ACC112 (cell line): ENCODE results near the gene ADRM1.

Source experiments
- H2AFZ ChIP-seq: fragments of 200-600 bp; sonication (generic); one replicate; pipeline ENCODE4 v1.6.0; 2017; ENCODE audit warnings: antibody characterized with exemption, low read length; ENCODE audit not compliant: unreplicated experiment
- H3K27ac ChIP-seq: fragments of 200-600 bp; sonication (generic); 2 replicates; pipeline ENCODE4 v1.5.1; 2014; ENCODE audit warnings: low read depth, mild to moderate bottlenecking, antibody characterized with exemption, low read length, moderate library complexity
- H3K27me3 ChIP-seq: fragments of 200-600 bp; sonication (generic); 2 replicates; pipeline ENCODE4 v1.6.1; 2014; ENCODE audit warnings: mild to moderate bottlenecking, antibody characterized with exemption, low read length, moderate library complexity, mixed read lengths; ENCODE audit not compliant: insufficient read depth
- H3K36me3 ChIP-seq: fragments of 200-600 bp; sonication (generic); 2 replicates; pipeline ENCODE4 v1.6.1; 2016; ENCODE audit warnings: mild to moderate bottlenecking, antibody characterized with exemption, low read length, moderate library complexity, mixed read lengths; ENCODE audit not compliant: insufficient read depth
- H3K4me1 ChIP-seq: fragments of 200-600 bp; sonication (generic); one replicate; pipeline ENCODE4 v1.6.1; 2016; ENCODE audit warnings: low read length, mixed read lengths; ENCODE audit not compliant: insufficient read depth, unreplicated experiment, control insufficient read depth
- H3K4me3 ChIP-seq: fragments of 200-600 bp; sonication (generic); 2 replicates; pipeline ENCODE4 v1.5.1; 2014; ENCODE audit warnings: mild to moderate bottlenecking, low read depth, low read length
- H3K79me2 ChIP-seq: fragments of 200-600 bp; sonication (generic); one replicate; pipeline ENCODE4 v1.6.0; 2016; ENCODE audit warnings: low read length; ENCODE audit not compliant: control insufficient read depth, unreplicated experiment, insufficient read depth

Gene ADRM1

GRCh38 chr20:62332989-62333819 is 30.4 kb downstream of the ADRM1 start:
- no peaks in the 10 kb centered on the region for H3K4me1 ChIP-seq
- no peaks in the 10 kb centered on the region for H3K27me3 ChIP-seq
- no peaks in the 10 kb centered on the region for H3K36me3 ChIP-seq
- no peaks in the 10 kb centered on the region for H3K79me2 ChIP-seq
- H3K27ac ChIP-seq, result no peak overlapping the region
- no peak overlapping the region for H2AFZ ChIP-seq
- no peak overlapping the region for H3K4me3 ChIP-seq

- Histone ChIP-seq H2AFZ (no peak overlapping the region), H3K4me1 (no peaks in the 10 kb centered on the region), H3K79me2 (no peaks in the 10 kb centered on the region), H3K27me3 (no peaks in the 10 kb centered on the region), H3K27ac (no peak overlapping the region), H3K36me3 (no peaks in the 10 kb centered on the region), H3K4me3 (no peak overlapping the region)
Measured at GRCh38 chr20:62333820-62334595, 31.2 kb downstream of the ADRM1 start.

- Histone ChIP-seq H3K36me3 (0 out of 2 replicates have a peak, but pooled peaks cover 3% of the 10 kb centered on the region), H3K27me3 (no peaks in the 10 kb centered on the region), H3K79me2 (no peaks in the 10 kb centered on the region), H2AFZ (no peak overlapping the region), H3K4me3 (no peak overlapping the region), H3K27ac (no peak overlapping the region), H3K4me1 (no peaks in the 10 kb centered on the region)
Measured at GRCh38 chr20:62334881-62335280, 32.1 kb downstream of the ADRM1 start.

- Histone ChIP-seq H3K36me3 (peaks cover 3% of the 10 kb centered on the region; the same call in 1 of the 2 replicates), H3K4me1 (no peaks in the 10 kb centered on the region), H3K4me3 (no peak overlapping the region), H3K79me2 (no peaks in the 10 kb centered on the region), H2AFZ (no peak overlapping the region), H3K27me3 (no peaks in the 10 kb centered on the region), H3K27ac (no peak overlapping the region)
Measured at GRCh38 chr20:62335532-62335931, 32.7 kb downstream of the ADRM1 start.

- Histone ChIP-seq H3K4me1 (no peaks in the 10 kb centered on the region), H3K27me3 (no peaks in the 10 kb centered on the region), H3K79me2 (no peaks in the 10 kb centered on the region), H3K27ac (no peak overlapping the region), H2AFZ (no peak overlapping the region), H3K4me3 (no peak overlapping the region), H3K36me3 (peaks cover 7% of the 10 kb centered on the region)
Measured at GRCh38 chr20:62336329-62336728, 33.5 kb downstream of the ADRM1 start.

- Histone ChIP-seq H3K4me3 (no peak overlapping the region), H2AFZ (no peak overlapping the region), H3K79me2 (no peaks in the 10 kb centered on the region), H3K4me1 (no peaks in the 10 kb centered on the region), H3K27ac (no peak overlapping the region), H3K36me3 (peaks cover 9% of the 10 kb centered on the region), H3K27me3 (no peaks in the 10 kb centered on the region)
Measured at GRCh38 chr20:62336775-62337557, 34.2 kb downstream of the ADRM1 start.

GRCh38 chr20:62337558-62338293 is 34.9 kb downstream of the ADRM1 start:
- H3K4me3 ChIP-seq, result no peak overlapping the region
- H3K79me2 ChIP-seq, result no peaks in the 10 kb centered on the region
- H3K4me1 ChIP-seq, result no peaks in the 10 kb centered on the region
- peaks cover 9% of the 10 kb centered on the region for H3K36me3 ChIP-seq
- no peak overlapping the region for H2AFZ ChIP-seq
- H3K27ac ChIP-seq, result no peak overlapping the region
- H3K27me3 ChIP-seq, result no peaks in the 10 kb centered on the region

- no peak overlapping the region for H2AFZ ChIP-seq
- peaks cover 9% of the 10 kb centered on the region for H3K36me3 ChIP-seq
- no peaks in the 10 kb centered on the region for H3K79me2 ChIP-seq
- no peak overlapping the region for H3K27ac ChIP-seq
- H3K4me1 ChIP-seq, result no peaks in the 10 kb centered on the region
- H3K4me3 ChIP-seq, result no peak overlapping the region
- no peaks in the 10 kb centered on the region for H3K27me3 ChIP-seq
Measured at GRCh38 chr20:62338294-62338620, 35.5 kb downstream of the ADRM1 start.

- Histone ChIP-seq H2AFZ (no peak overlapping the region), H3K4me3 (no peak overlapping the region), H3K79me2 (no peaks in the 10 kb centered on the region), H3K27me3 (no peaks in the 10 kb centered on the region), H3K4me1 (no peaks in the 10 kb centered on the region), H3K36me3 (peaks cover 9% of the 10 kb centered on the region), H3K27ac (no peak overlapping the region)
Measured at GRCh38 chr20:62339647-62340062, 36.9 kb downstream of the ADRM1 start.

GRCh38 chr20:62342910-62343309 is 40.1 kb downstream of the ADRM1 start:
- no peaks in the 10 kb centered on the region for H3K79me2 ChIP-seq
- H3K36me3 ChIP-seq, result peaks cover 9% of the 10 kb centered on the region
- no peak overlapping the region for H3K4me3 ChIP-seq
- no peaks in the 10 kb centered on the region for H3K27me3 ChIP-seq
- H2AFZ ChIP-seq, result no peak overlapping the region
- H3K27ac ChIP-seq, result no peak overlapping the region
- no peaks in the 10 kb centered on the region for H3K4me1 ChIP-seq
